HuH-7.5 (cell line): ENCODE data around the gene HNRNPA2B1.
"Not testable (repeated sequence)": the region's sequence is repeated elsewhere in the genome, so short reads cannot be mapped to it uniquely, and the experiment has no call there.

Experiments
- DNase-seq: peaks from one replicate; pipeline ENCODE4 v3.0.0; 2011; ENCODE audit warnings: low spot score

The HNRNPA2B1 gene

DNA sequence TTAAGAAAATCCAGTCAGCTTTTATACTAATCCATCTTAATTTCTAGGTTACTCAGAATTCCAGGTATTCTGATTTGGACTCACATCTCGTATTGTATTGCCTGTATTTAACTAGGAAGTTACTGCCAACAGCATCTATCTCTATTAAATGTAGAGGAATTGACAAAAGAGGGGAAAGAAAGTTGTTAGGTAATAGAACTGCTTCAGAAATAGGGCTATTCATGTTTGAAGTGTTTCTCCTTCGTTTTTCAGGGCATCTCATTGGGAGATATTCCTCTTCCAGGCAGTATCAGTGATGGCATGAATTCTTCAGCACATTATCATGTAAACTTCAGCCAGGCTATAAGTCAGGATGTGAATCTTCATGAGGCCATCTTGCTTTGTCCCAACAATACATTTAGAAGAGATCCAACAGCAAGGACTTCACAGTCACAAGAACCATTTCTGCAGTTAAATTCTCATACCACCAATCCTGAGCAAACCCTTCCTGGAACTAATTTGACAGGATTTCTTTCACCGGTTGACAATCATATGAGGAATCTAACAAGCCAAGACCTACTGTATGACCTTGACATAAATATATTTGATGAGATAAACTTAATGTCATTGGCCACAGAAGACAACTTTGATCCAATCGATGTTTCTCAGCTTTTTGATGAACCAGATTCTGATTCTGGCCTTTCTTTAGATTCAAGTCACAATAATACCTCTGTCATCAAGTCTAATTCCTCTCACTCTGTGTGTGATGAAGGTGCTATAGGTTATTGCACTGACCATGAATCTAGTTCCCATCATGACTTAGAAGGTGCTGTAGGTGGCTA is 16.1 kb downstream of the HNRNPA2B1 start:
- not testable (repeated sequence) for DNase-seq

DNA sequence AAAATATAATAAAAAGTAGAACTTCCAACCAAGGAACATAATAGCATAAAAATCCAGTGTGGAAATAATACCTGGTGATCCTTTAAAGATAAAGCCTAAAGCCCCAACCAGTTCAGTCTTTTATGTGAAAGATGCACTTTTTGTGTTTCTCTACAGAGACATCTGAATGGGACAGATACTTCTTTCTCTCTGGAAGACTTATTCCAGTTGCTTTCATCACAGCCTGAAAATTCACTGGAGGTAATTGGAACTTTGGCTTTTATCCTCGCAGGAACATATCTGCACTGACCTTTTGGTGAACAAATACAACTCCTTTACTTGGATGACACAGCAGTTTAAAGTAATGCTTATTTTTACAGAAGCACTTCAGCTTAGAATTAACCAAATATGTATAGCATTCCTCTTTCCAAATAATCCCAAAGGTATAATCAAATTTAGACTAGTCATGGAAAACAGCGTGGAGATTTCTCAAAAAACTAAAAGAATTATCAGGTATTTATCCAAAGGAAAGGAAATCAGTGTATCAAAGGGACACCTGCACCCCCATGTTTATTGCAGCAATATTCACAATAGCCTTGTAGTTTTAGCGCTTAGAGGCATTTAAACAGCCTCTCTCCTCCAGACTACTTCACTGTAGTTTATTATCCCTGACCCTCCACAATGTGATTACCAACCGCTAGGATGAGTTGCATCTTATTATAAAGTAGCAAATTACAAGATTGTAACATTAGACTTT is 16.8 kb downstream of the HNRNPA2B1 start:
- no peak for DNase-seq

DNA sequence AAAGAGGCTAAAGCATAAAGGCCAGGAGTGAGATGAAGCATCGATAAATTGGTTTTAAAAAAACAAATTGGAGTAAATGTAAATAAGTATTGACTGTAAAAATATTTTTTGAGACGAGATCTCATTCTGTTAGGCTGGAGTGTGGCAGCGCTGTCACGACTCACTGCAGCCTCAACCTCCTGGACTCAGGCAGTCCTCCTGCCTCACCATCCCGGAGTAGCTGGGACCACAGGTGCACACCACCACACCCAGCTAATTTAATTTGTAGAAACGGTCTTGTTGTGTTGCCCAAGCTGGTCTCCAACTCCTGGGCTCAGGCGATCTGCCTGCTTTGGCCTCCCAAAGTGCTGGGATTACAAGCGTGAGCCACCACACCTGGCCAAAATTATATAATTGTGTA is 17.8 kb downstream of the HNRNPA2B1 start:
- no peak for DNase-seq

DNA sequence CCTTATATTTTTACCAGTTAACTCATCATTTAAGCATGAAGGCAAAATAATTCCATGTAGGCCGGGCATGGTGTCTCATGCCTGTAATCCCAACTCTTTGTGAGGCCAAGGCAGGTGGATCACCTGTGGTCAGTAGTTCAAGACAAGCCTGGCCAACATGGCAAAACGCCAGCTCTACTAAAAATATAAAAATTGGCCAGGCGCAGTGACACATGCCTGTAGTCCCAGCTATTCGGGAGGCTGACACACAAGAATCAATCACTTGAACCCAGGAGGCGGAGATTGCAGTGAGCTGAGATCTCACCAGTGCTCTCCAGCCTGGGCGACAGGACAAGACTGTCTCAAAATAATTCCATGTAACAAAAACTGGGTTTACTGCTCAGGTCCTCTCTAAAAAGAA is 18.3 kb downstream of the HNRNPA2B1 start:
- DNase-seq = no peak

DNA sequence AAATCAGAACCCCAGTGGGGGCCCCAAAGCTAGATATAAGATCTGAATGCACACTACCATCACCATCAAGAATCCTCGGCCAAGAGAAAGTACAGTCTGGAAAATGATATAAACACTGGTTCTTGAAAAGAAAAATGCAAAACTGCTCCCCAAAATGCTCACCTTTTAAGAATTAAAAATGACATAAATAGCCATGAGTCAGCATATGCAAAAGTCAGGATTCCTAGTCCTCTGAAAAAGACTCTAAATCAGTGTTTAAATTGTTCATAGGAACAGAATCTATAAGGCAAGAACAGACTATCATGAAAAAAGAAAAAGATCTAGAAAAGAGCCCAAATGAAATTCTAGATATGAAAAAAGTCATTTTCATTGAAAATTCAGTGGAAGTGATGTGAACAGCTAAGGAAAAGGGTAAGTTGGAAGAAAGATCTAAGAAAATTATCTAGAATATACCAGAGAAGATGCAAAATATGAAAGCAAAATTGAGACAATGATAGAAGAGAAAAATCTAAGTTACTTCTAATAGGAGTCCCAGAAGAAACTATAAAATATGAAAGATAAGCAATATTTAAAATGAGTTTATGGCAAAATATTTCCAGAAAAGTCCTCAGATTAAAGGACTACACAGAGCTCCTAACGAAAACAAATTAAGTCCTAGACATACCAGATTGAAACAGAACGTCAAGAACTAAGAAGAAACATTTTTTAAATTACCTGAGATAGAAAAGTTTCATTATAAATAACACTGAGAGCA is 18.9 kb downstream of the HNRNPA2B1 start:
- DNase-seq = no peak

DNA sequence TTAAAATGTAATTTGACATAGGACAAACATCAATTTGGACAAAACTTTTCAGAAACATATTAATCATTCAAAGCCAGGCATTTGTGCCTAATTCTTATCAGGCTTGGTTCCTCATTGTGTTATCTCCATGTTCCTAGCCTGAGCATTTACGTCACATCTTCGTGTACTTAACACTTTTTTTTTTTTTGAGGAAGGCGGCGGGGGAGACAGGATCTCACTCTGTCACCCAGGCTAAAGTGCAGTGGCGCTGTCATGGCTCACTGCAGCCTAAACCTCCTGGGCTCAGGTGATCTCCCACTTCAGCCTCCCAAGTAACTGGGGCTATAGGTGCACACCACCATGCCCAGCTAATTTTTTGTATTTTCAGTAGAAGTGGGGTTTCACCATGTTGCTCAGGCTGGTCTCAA is 19.8 kb downstream of the HNRNPA2B1 start:
- DNase-seq = no peak

DNA sequence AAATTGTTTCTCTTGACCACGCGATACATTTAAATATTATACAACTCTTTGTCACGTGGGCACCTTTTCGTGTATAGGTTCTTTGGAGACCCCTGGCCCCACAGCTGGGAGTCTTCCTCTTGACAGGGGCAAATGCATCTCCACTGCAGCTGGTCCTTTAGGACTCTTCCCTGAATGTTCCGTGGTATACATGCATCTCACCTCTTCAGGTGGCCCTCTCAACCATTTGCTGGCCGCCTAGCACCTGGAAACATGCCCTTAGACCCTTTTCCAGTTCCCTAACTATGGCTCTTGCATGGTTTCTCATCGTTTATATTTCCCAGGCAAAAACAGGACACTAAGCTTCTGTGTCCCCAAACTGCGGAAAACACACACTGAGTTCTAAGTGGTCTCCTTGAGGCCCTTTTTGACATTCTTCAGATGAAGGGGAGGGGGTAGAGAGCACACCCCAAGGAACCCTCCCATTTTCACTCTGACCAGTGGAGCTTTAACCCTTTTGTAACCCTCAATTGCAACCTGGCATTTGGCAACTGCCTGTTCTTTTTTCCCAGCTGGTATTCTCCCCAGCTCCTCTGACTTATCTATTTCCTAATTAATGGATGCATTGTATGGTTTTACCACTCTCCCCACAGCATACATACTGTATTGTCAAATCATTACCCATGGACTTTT is 20.6 kb downstream of the HNRNPA2B1 start:
- DNase-seq = no peak

DNA sequence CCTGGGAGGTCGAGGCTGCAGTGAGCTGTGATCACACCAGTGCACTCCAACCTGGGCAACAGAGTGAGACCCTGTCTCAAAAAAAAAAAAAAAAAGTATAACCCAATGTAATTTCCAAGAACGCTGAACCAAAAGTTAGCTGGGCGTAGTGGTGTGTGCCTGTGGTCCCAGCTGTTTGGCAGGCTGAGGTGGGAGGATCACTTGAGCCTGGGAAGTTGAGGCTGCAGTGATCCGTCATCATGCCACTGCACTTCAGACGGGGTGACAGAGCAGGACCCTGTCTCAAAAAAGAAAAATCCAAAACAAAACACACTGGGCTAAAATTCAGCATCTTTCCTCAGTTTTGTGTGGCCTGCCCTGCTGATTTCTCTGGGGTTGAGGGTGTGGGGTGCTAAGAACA is 21.1 kb downstream of the HNRNPA2B1 start:
- no peak for DNase-seq

DNA sequence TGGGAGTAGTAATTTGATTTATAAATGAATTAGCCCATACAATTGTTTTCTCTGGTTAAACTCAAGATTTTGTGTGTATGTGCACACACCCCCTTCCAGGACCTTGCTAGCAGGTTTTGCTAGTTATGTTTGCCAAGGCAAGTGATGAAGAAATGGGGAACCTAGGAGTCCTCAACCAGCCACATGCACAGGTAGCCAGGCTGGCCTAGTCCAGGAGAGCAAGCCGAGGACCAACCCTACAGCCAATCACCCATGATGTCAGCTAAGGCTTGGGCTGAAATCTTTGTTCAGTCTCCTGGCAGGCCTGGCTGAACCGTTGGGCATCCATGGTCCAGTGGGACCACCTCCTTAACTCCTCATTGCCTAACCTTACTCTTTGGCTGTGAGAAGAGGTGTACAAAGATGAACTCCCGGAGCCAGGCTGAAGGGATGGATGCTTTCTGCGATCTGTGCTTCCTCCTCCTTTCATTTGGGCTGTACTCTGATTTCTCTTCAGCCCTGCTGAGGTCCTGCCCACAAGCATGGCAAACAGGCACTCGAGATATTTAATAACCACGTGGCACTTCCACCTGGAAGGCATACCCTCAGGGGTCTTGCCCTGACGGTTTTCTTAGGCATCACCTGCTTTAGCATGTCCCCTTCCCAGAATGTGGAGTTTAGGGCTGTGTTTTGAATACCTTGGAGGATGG is 22.1 kb downstream of the HNRNPA2B1 start:
- DNase-seq = no peak

DNA sequence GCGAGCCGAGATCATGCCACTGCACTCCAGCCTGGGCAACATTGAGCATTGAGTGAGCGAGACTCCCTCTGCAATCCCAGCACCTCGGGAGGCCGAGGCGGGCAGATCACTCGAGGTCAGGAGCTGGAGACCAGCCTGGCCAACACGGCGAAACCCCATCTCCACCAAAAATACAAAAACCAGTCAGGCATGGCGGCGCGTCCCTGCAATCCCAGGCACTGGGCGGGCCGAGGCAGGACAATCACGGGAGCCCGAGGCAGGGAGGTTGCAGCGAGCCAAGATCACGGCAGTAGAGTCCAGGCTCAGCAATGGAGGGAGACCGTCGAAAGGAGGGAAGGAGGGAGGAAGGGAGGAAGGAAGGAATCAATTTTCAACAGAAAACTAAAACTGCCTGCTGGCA is 23.3 kb downstream of the HNRNPA2B1 start:
- not testable (repeated sequence) for DNase-seq

DNA sequence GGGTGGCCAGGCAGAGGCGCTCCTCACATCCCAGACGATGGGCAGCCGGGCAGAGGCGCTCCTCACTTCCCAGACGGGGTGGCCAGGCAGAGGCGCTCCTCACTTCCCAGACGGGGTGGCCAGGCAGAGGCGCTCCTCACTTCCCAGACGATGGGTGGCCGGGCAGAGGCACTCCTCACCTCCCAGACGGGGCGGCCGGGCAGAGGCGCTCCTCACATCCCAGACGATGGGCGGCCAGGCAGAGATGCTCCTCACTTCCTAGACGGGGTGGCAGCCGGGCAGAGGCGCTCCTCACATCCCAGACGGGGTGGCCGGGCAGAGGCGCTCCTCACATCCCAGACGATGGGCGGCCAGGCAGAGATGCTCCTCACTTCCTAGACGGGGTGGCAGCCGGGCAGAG is 23.9 kb downstream of the HNRNPA2B1 start:
- DNase-seq = not testable (repeated sequence)

DNA sequence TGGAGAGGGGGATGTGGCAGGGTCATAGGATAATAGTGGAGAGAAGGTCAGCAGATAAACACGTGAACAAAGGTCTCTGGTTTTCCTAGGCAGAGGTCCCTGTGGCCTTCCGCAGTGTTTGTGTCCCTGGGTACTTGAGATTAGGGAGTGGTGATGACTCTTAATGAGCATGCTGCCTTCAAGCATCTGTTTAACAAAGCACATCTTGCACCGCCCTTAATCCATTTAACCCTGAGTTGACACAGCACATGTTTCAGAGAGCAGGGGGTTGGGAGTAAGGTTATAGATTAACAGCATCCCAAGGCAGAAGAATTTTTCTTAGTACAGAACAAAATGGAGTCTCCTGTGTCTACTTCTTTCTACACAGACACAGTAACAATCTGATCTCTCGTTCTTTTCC is 24.6 kb downstream of the HNRNPA2B1 start:
- DNase-seq = not testable (repeated sequence)

DNA sequence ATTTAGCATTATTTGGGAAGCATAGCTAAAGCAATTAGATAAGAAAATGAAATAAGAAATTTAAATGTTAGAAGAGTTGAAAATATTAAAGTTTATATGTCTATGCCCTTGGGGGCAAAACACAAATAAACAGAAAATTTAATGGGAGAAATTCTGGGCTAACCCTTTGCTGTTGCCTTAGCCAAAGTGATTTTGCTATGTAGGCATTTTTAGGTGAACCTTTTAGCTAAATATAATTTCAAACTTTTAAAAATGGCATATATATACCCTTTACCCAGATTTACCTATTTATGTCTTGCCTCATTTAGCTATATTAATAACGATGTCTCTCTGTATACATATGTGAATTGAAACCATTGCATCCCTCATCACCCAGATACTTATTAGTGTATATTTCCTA is 28.5 kb downstream of the HNRNPA2B1 start:
- DNase-seq = no peak

DNA sequence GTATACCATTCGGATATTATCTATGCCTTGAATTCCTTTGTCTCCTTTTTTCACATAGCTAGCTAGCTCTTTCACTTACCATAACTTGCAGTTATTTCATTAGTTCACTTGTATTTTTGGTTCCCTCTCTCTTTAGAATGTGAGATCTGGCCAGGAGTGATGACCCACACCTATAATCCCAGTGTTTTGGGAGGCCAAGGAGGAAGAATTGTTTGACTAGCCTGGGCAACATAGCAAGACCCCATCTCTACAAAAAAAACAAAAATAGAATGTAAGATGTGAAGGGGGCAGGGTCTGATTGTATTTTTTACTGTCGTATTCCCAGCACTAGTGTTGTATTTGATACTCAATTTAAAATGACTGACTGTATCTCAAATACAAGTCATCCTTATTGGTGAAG is 28.9 kb downstream of the HNRNPA2B1 start:
- DNase-seq = no peak

DNA sequence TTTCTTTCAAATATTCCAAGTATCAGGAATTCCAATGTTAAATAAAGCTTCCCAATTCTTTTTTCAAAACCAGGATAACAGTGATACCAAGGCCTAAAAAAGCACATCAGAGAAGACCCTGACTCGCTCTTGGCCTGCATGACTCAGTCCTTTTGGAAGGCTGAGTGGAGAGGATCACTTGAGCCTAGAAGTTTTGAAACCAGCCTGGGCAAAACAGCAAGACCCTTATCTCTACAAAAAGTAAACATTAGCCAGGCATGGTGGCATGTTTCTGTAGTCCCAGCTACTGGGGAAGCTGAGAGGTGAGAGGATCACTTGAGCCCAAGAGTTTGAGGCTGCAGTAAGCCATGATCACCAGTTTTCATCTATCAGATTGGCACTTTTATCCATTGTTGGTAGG is 29.9 kb downstream of the HNRNPA2B1 start:
- DNase-seq = no peak

DNA sequence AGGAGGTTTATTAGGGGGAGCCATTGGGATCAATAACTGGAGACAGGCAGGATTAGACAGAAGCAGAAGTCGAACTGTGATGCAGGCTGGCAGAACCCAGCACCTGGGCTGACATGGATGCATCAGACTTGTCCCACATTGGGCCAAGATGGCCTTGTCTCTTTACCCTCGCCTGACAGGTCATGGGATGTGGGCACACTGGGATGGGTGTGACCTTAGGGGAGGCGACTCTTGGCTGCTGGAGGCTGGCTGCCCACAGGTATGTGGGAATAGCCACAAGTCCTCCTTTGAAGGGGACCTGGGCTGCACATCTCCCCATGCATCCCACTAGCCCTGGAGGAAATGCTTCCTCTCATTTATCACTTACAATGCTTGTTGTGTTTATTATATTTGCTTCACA is 31.3 kb downstream of the HNRNPA2B1 start:
- DNase-seq = no peak

DNA sequence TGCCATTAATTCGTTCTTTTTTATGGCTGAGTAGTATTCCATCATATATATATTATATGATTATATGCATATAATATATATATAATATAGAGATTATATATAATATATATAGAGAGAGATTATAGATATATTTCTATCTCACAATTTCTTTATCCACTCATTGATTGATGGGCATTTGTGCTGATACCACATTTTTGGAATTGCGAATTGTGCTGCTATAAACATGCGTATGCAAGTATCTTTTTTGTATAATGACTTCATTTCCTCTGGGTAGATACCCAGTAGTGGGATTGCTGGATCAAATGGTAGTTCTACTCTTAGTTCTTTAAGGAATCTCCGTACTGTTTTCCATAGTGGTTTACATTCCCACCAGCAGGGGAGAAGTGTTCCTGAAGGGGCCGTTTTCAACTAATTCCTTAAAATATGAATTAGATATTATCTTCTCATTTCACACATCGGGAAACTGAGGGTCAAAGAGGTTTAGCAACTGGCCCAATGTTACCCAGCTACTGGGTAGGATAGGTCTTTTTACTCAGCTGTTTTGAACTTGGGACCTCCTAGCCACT is 32.0 kb downstream of the HNRNPA2B1 start:
- DNase-seq = no peak

DNA sequence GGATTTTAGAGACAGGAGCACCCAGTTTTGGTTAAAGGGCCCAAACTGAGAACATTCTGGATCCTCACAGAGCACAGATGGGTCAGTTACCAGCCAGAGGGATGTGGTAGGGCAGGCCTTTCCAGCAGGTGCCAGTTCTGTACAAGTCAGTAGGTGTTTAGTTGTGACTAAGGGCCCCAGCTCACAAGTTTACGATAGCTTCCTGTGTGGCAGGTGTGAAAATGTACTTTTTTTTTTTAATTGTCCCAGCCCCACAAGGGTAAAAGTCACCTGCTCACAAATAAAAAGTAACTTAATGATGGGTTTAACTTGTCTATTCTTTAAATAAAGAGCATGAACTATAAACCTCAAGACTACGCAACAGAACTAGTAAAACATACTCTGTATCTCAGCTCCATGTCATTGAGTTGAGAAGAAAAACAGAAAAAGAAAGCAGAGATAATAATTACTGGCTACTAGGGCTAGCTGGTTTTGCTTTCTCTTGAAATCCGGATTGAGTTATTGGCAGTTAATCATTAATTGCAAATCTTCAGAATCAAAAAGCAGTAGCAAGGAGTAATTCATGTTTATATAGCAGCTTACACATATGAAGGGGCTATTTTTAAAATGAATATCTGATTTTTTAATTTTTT is 33.1 kb downstream of the HNRNPA2B1 start:
- DNase-seq = no peak

DNA sequence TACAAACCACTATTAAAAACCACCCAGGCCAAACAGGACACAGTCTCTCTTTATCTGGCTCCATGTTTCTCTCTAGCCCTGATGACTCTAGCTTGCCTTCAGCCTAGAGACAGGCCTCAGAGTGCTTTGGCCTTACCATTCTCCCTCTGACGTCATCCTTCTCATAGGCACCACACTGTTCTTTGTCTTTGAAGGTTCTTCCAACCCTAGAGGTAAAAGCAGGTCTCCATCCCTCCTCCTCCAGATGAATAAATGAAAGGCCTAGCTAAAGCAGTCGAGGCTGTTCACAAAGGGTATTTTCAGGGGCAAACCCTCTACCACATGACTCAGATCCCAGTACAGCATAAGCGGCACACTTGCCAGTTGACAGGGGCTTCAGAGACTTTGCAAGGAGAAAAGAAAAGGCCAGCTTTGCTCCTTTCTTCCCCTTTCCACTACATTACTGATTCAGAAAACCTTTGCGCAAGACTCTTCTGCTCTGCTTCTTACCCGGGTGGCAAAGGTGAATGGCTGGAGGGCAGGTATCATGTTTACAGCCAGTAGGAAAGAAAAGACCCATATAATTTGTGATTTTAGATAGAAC is 33.8 kb downstream of the HNRNPA2B1 start:
- DNase-seq = no peak

DNA sequence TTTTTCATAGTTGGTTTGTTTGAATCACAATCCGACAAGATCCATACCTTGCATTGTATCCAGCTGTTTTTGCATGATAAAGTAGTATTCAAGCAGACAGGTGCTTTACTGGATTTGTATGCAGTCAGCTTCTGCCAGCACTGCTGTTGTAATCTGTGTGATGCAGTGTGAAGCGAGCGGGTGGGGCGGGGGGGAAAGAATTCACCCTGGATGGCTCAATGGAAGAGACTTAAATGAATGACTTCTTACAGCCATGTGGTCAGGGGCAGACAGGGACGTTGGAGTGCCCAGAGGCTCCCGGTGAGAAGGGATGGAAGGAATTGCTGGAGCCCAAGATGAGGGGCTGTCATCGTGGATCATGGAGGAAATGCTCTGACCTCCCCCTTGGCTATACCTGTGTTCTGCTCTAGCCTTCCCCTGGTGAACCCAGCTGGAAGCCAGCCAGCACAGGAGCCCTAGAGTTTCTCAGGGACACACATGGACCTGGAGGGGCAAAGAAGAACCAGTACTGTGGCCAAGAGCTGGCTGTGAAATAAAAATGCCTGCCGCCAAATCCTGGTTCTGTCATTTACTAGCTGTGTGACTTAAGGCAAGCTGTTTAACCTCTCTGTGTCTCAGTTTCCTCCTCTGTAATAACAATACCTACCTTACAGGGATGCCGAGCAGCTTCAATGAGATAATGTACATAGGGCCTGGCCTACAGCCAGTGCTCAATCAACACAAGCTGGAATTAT is 34.4 kb downstream of the HNRNPA2B1 start:
- DNase-seq = no peak
